Measurements from ENCODE around the gene FGD1. TPM values are rescaled to one million over a fixed set of nuclear protein-coding genes. Genes with fewer than 3 reads are reported as not detected.
"Not testable (repeated sequence)": the region's sequence is repeated elsewhere in the genome, so short reads cannot be mapped to it uniquely, and the experiment has no call there.

FGD1 gene
- 1 to 10 TPM; 5.3 to 6.4 TPM for total RNA-seq
- 10 to 100 TPM; 15.5 to 21.2 (median 18.2) TPM for polyA plus RNA-seq (ENCODE audit: insufficient read length in 6 of 6)
- long read RNA-seq, donor 1, full-length matches to known transcripts: 2 of 2 reads
- long read RNA-seq, donor 1, partial matches to known transcripts: 0 of 2 reads
- long read RNA-seq, donor 1, other reads (novel, unspliced or antisense): 0 of 2 reads
- long read RNA-seq, donor 2, full-length matches to known transcripts: 1 of 46 reads
- long read RNA-seq, donor 2, partial matches to known transcripts: 18 of 46 reads
- long read RNA-seq, donor 2, other reads (novel, unspliced or antisense): 27 of 46 reads
- long read RNA-seq, donor 3, full-length matches to known transcripts: 3 of 3 reads
- long read RNA-seq, donor 3, partial matches to known transcripts: 0 of 3 reads
- long read RNA-seq, donor 3, other reads (novel, unspliced or antisense): 0 of 3 reads
- long read RNA-seq, donor 4: 0 reads
- long read RNA-seq, donor 5, full-length matches to known transcripts: 1 of 1 reads
- long read RNA-seq, donor 5, partial matches to known transcripts: 0 of 1 reads
- long read RNA-seq, donor 5, other reads (novel, unspliced or antisense): 0 of 1 reads
- long read RNA-seq, donor 6, full-length matches to known transcripts: 4 of 4 reads
- long read RNA-seq, donor 6, partial matches to known transcripts: 0 of 4 reads
- long read RNA-seq, donor 6, other reads (novel, unspliced or antisense): 0 of 4 reads
- long read RNA-seq, donor 7: 0 reads
- long read RNA-seq, donor 8: 0 reads
- long read RNA-seq, donor 9: 0 reads
- long read RNA-seq, donor 10, partial matches to known transcripts: 1 of 2 reads
- long read RNA-seq, donor 10, other reads (novel, unspliced or antisense): 1 of 2 reads
- long read RNA-seq, donor 11, full-length matches to known transcripts: 3 of 182 reads
- long read RNA-seq, donor 11, partial matches to known transcripts: 179 of 182 reads
- long read RNA-seq, donor 11, other reads (novel, unspliced or antisense): 0 of 182 reads
- long read RNA-seq, donor 12, partial matches to known transcripts: 16 of 16 reads
- long read RNA-seq, donor 12, other reads (novel, unspliced or antisense): 0 of 16 reads

DNA sequence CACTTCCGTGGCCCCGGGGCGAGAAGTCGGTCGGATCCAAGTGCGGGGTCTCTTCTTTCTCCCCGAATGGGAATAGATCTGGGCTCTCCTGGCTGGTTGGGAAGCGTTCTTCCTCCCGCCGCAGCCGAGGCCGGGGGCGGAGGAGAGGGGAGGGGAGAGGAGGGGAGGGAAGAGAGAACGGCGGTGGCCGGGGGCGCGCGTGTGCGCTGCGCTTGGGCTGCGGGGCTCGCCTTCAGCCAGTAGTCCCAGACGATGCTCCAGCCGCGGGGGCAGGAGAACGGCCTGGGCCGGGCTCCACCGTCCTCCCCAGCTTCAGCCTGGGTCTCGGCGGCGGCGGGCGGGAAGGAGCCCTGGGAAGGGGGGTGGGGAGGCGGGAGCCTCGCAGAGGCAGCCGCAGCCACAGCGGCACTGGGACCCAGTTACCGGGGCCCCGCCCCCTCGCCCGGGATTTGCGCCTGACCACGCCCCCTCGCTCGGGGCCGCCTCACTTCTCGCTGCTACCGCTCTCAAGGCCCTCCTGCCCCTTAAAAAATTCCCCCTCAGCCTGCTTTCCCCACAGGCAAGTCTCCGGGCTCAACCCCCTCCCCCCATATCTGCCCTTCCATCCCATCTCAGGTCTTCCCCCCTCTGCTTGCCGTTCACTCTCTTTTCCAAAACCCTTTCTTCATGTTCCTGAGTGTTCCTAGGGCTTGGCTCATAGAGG lies at the start of gene FGD1:
Gene FGD1, minus strand, starts transcription at position 421 of the 703 bp plus-strand sequence. CDS start 802 bp downstream, outside the sequence.
- TF ChIP-seq, protein P1, sequence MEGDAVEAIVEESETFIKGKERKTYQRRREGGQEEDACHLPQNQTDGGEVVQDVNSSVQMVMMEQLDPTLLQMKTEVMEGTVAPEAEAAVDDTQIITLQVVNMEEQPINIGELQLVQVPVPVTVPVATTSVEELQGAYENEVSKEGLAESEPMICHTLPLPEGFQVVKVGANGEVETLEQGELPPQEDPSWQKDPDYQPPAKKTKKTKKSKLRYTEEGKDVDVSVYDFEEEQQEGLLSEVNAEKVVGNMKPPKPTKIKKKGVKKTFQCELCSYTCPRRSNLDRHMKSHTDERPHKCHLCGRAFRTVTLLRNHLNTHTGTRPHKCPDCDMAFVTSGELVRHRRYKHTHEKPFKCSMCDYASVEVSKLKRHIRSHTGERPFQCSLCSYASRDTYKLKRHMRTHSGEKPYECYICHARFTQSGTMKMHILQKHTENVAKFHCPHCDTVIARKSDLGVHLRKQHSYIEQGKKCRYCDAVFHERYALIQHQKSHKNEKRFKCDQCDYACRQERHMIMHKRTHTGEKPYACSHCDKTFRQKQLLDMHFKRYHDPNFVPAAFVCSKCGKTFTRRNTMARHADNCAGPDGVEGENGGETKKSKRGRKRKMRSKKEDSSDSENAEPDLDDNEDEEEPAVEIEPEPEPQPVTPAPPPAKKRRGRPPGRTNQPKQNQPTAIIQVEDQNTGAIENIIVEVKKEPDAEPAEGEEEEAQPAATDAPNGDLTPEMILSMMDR (IDR thresholded peaks at IDR 0.05): no peak
- H3K4me1 ChIP-seq: no peaks in the 10 kb centered on the region
- no peaks in the 10 kb centered on the region for H3K36me3 ChIP-seq
- ATAC-seq: peak; percentile 94
- no peaks in the 10 kb centered on the region for H3K9me3 ChIP-seq
- H3K27me3 ChIP-seq: peaks cover 0 to 26% of the 10 kb centered on the region in 2 donors
- peak within 1 kb of the TSS in 1 of 2 donors; percentile 39 for H3K27ac ChIP-seq
- intact Hi-C loops (cut with DNase I): no loop called here
- DNase-seq: peak in 3 of 4 donors; percentile 49 to 82 (median 80)
- H3K4me3 ChIP-seq: peak within 1 kb of the TSS; percentile 32 to 46

DNA sequence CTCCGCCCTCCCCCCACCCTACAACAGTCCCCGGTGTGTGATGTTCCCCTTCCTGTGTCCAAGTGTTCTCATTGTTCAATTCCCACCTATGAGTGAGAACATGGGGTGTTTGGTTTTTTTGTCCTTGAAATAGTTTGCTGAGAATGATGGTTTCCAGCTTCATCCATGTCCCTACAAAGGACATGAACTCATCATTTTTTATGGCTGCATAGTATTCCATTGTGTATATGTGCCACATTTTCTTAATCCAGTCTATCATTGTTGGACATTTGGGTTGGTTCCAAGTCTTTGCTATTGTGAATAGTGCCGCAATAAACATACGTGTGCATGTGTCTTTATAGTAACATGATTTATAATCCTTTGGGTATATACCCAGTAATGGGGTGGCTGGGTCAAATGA lies 46.2 kb upstream of the FGD1 start:
- H3K9me3 ChIP-seq; H3K4me3 ChIP-seq; ATAC-seq; H3K4me1 ChIP-seq; DNase-seq; H3K27me3 ChIP-seq; intact Hi-C loops (cut with DNase I); H3K27ac ChIP-seq: not testable (repeated sequence)
- peaks cover 0 to 96% of the 10 kb centered on the region in 2 donors for H3K36me3 ChIP-seq

DNA sequence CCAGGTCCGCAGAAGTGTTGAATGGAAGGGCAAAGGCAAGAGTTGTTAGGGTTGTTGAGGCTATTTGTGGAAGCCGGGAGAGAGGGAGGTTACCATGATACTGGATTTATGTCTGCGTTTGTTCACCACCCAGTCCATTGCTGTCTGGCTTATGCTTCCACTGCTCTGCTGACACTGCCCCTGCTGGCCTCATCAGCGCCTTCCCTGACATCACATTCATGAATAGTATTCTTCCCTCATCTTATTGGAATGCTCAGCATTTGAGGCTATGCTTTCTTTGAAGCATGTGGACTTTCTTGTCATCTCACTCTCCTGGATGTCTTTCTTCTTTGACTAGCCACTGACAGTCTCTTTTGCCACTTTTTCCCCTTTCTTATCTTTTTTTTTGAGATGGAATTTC lies 44.3 kb upstream of the FGD1 start:
- no peak overlapping the region for H3K27ac ChIP-seq
- intact Hi-C loops (cut with DNase I): no loop called here
- H3K9me3 ChIP-seq: no peaks in the 10 kb centered on the region
- H3K4me3 ChIP-seq: no peak overlapping the region
- no peaks in the 10 kb centered on the region for H3K27me3 ChIP-seq
- TF ChIP-seq, protein P1 (IDR thresholded peaks at IDR 0.05): no peak
- H3K4me1 ChIP-seq: no peaks in the 10 kb centered on the region
- H3K36me3 ChIP-seq: peaks cover 0 to 83% of the 10 kb centered on the region in 2 donors
- DNase-seq (no peak), ATAC-seq (no peak)

DNA sequence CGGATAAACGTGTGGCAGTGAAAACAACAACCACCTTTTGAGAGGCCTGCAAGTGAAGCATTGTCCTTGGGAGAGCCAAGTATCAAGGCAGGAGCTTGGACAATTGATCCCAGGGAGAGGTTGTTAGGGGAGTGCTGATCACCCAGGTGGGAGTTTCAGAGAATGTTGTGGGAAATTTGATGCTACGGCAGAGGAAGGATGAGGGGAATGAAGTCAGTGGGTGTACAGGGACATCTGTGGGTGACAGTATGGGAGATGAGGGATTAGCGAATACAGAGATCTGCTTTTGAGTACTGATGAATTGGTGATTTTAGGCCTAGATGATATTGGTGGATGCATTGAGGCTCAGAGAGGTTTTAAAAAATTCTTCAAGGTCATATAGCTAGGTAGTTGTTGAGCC lies 38.2 kb upstream of the FGD1 start:
- H3K36me3 ChIP-seq: peaks cover 0 to 38% of the 10 kb centered on the region in 2 donors
- intact Hi-C loops (cut with DNase I): no loop called here
- TF ChIP-seq, protein P1 (IDR thresholded peaks at IDR 0.05): no peak
- H3K27ac ChIP-seq: no peak overlapping the region
- ATAC-seq (no peak), DNase-seq (no peak)
- no peaks in the 10 kb centered on the region for H3K9me3 ChIP-seq
- no peaks in the 10 kb centered on the region for H3K27me3 ChIP-seq
- H3K4me3 ChIP-seq: no peak overlapping the region
- H3K4me1 ChIP-seq: peaks cover 0 to 13% of the 10 kb centered on the region in 2 donors

DNA sequence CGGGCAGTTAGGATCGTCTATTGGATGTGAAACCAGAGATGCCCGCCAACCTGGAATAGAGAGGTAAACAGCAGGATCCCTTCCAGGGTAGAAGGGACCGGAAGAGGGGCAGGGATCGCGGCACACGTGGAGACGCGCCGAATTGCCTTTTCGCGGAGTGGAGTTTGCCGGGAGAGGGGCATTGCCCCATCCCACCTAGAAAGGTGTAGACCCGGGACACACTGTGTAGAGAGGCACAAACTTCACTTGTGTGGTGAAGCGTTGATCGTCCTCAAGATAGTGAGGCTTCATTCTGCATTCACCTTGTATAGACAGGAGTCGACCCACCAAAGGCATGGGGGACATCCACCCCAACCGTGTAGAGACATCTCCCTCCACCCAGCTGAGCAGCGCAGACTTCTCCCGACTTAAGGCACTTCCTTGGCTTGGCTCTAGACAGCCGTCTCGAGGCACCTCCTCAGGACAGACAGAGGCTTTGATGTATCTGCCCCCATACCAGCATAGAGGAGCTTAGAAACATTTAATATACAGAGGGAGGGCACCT lies 34.4 kb upstream of the FGD1 start:
- Histone ChIP-seq H3K4me3 (peak overlapping the region; percentile 48 to 71), H3K27me3 (no peaks in the 10 kb centered on the region), H3K27ac (peak overlapping the region in 1 of 2 donors; percentile 87), H3K4me1 (peaks cover 0 to 13% of the 10 kb centered on the region in 2 donors), H3K36me3 (peaks cover 0 to 12% of the 10 kb centered on the region in 2 donors), H3K9me3 (no peaks in the 10 kb centered on the region)
- intact Hi-C loops (cut with DNase I): no loop called here
- DNase-seq: no peak
- TF ChIP-seq, protein P1 (IDR thresholded peaks at IDR 0.05): no peak
- ATAC-seq: peak; percentile 44

All from left lung (tissue), 14 donors.